HG03039 (cell line): Measurements from ENCODE around the gene ARHGEF2.

Experiments used
- ATAC-seq: cut with Tn5 transposase; IDR thresholded peaks from one replicate; pipeline ENCODE4 v1.9.1; 2021; ENCODE audit warnings: mild to moderate bottlenecking, moderate library complexity; ENCODE audit not compliant: unreplicated experiment

ARHGEF2 gene

DNA sequence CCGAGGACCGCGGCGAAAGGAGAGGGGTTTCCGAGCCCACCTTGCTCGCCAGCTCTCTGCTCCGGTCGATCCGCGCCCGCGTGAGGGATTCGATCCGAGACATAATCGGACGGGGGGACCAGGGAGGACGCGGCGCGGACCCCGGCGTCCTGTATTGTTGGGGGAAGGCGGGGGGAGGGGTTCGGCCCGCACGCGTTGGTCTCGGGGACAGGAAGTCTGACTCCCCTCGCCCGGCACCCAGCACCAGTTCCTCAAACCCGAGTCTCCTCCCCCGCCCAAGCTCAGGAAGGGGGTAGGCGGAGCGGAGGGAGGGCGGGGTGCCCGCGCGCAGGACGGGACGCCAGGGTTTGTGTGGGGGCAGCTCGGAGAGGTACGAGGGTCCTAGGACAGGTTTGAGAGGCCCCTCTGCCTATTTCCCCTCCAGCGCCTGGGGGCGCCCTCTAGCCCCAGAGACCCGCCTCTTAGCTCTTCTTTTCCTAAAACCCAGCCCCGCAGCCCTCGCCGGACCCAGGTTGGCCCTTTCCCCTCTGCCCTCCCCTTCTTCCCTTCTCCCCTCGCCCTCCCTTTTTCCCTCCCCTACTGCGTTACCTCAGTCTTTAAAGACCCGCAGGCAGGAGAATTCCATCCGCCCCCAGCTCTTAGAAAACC lies at the start of gene ARHGEF2:
ARHGEF2 (minus strand) TSS at position 223 of the 648 bp plus-strand sequence; CDS start at position 103, 120 bp downstream.
- peak; percentile 38 for ATAC-seq

DNA sequence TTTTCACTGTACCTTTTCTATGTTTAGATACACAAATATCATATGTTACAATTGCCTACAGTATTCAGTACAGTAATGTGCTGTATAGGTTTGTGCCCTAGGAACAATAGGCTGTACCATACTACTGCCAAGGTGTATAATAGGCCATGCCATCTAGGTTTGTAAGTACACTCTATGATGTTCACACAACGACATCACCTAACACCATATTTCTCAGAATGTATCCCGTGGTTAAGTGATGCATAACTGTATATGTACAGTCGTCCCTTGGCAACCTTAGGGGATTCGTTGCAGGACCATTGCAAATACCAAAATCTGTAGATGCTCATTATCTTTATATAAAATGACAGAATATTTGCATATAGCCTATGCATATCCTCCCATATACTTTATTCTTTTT lies 48.2 kb upstream of the ARHGEF2 start:
- no peak for ATAC-seq

DNA sequence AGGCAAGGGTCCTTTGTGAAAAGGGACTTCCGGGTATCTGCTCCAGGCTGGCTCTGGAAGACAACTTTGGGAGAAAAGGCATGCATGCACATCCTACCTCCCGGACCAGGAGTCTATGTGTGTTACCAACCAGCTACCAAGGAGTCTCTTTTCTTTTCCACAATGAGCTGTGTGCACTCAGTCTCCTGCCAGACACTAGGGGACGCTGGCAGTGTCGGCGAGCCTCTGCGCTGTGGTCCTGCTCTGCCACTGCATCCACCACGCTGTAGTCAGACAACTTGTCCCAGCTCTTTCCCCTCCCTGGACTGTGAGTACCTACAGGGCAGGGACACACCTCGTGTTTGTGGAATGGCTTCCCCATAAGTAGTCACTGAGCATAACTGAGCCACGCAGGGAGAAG lies 47.5 kb upstream of the ARHGEF2 start:
- no peak for ATAC-seq

- no peak for ATAC-seq
These were observed 46.5 kb upstream of the ARHGEF2 start for GRCh38 chr1:156024801-156025200.

GRCh38 chr1:156021954-156022353 lies 43.6 kb upstream of the ARHGEF2 start:
- no peak for ATAC-seq

DNA sequence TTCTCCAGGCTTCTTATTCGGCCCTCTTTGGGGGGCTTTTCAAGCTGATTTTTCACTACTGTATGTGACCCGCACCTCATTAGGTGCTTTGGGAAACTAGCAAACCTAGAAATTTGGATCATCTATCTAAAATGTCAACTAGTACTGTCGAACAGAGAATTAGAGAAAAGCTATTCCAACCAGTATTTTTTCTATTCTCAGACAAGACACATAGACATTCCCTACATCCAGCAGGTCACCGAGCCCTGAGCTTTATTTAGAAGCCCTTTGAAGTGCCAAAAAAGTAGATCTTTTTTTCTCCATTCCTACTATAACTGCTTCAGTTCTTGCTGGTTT lies 42.7 kb upstream of the ARHGEF2 start:
- ATAC-seq, result no peak

DNA sequence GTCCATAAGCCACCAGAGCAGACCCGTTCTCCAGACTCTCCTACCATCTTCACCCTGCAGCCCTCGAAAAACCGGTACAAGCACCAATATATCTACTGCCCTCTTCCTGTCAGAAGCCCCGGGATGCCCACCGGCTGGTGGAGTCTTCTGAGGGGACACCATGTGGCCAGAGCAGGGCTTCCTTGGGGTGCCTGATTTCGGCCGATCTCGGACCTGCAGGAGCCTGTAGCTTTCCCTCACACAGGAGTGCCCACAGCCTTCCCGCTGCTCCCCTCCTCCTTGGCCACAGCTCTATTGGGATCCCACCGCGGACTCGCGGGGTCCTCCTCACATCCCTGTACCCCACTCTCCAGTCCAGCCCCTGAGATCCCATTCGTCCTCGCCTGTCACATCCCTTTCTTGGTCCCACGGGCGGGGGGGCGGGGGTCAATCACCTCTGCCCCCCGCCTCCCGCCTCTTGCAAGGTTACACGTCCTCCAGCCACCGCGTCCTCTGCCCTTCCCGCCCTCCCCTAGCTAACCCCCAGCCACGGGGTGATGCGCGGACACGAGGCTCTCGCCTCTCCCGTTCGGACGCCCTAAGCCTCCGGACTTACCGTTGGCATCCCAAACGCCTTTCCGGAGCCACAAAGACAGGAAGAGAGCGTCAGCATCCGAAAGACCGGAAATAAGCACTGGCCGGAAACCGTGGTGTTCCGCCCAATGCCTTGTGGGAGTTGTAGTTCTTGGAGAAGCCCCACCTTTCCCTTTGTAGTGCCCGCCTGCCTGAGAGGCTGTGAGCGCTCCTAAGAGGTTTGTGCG lies 42.1 kb upstream of the ARHGEF2 start, which contains the start of gene SSR2:
SSR2 (minus strand) TSS at position 659 of the 800 bp plus-strand sequence. CDS start 784 bp downstream, outside the sequence.
- peak; percentile 95 for ATAC-seq

- ATAC-seq, result no peak
These were observed 41.6 kb upstream of the ARHGEF2 start for GRCh38 chr1:156019946-156020292.

DNA sequence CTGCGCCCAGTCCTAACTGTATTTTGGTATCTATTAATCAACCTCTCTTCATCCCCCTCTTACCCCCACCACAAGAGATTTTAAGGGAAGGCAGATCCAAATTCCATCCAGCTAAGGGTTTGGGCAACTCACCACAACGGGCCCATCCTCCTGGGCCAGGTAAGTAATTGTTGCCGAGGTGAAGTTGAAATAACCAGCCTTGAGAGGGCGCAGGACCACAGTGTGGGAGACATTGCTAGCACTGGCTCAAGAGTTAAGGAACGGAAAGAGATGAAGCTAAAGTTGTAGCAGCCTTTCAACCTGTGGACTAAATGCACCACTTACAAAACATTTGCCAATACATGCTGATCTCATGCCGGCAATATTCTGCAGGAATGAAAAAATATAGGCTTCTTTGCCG lies 36.5 kb upstream of the ARHGEF2 start:
- no peak for ATAC-seq

- no peak for ATAC-seq
These were observed 33.9 kb upstream of the ARHGEF2 start for GRCh38 chr1:156012051-156012817.

DNA sequence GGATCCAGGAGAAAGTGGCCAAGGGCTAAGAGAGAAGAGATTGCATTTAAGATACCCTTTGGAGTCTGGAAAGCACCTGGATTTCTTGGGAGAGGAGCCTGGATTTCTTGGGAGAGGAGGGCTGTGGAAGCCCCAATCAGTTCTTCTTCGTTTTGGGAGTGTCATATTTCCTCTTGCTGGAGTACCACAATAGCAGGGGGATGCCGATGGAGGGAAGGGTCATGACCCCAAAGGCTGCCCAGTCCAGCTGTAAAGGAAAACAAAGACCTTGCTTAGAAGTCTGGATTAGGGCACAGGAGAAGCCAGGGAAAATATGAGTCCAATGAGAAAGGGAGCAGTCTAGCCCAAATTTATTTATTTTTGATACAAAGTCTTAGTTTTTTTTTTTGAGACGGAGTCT lies 31.1 kb upstream of the ARHGEF2 start:
- no peak for ATAC-seq

DNA sequence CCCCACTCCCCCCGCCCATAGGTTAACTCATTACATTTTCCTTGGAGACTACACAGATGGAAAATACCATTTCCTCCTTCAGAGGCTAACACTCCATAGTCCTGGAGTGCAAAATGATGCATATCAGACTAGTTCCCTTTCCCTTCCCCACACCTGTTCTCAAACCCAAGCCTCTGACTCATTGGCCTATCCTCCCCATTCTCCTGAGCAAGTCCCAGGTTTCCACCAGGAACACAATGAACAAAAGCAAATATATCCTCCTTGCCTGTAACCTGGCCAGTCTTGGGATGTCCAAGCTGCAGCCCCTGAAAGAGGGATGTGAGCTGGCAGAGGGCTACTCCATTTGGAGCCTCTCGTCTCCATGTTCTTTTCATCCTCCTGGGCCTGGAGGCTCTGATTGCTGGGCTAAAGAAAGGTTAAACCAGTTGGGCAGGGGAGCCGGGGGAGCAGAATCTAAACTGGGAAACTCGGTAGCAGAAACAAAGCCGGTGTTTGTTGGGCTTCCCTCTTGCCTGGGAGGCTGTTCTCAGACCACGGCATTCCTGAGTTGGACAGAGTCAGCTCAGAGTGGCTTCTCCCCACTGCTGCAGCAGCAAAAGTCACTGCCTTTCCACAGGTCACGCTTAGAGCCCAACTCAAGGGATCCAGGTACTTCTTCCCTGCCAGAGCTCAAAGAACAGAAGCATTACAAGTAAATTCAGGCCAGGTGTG lies 28.5 kb upstream of the ARHGEF2 start:
- ATAC-seq, result no peak

- ATAC-seq, result no peak
These were observed 26.7 kb upstream of the ARHGEF2 start for GRCh38 chr1:156004843-156005584.

DNA sequence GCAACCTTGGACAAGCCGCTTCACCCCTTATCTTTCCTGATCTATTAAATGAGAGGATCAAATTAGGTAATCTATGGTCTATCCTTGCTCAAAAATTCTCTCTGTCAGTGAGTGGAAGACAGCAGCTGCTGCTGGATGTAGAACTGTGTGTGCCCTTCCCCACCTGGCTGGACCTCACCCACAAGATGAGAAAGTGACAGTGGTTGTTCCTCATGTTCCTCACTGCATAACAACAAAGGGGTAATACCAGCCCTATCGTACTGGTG lies 25.5 kb upstream of the ARHGEF2 start:
- no peak for ATAC-seq

DNA sequence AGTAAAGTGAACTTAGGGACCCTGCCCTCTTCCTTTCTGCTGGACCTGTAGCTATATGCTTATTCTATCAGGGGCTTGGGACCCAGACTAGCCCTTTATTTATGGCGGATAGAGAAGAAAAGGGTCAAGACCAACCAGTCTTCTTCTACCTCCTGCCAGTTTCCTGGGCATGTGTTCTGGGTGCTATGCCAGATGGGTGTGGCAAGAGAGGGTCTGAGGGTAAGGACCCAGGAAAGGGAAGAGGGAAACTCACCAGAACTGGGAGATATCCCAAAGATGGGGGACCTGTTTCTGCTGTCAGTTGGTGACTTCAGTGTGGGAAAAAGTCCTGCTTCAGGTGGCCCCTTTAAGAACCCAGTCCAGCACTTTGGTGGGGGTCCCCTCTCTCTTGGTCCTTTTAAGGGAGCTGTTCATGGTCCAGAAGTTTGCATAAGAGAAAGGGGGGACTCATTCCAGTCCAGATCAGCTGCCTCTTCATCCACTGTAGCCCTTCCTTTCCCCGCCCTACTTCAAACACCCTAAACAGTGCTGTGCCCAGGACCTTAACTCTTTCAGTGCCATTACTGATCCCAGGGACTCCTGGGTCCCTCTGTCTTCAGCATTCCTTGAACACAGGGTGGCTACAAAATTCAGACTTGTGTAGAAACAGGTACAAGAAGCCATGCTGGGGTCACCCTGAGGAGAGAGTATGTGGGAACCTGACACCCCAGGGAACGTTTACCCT lies 24.0 kb upstream of the ARHGEF2 start:
- no peak for ATAC-seq

DNA sequence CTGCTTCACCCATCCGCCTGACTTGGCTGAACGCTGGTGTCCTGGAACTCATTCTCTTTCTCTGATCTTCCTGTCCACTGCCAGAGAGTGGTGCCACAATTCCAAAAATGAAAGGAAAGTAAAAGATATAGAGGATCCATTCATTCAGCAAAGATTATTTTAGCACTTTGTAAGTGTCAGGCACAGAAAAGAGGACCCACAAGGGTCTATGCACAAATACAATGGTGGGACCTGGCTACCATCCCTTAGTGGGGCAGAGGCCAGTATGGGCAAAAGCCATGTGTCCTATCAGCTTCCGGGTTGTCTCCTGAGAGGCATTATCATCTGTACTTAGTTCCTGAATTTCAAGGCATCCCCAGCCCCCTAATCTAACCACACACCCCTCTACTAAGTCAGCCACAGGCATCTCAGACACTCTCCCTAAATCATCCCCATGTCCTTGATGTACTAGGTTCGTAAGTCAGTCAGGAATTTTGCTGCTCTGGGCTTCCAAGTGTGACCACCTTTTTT lies 23.4 kb upstream of the ARHGEF2 start:
- no peak for ATAC-seq

GRCh38 chr1:156001021-156001661 lies 22.8 kb upstream of the ARHGEF2 start:
- ATAC-seq, result no peak

DNA sequence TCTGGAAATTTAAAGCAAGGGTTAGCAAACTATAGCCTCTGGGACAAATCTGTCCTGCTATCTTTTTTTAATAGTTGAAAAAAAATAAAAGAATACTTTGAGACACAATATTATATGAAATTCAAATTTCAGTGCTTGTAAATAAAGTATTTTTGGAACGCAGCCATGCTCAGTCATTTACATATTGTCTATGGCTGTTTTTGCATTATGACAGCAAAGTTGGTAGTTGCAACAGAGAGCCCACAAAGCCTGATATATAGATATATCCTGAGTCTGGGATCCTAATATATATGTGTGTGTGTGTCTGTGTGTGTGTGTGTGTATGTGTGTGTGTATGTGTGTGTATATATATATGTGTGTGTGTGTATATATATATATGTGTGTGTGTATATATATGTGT lies 21.6 kb upstream of the ARHGEF2 start:
- no peak for ATAC-seq

GRCh38 chr1:155996166-155996565 lies 17.8 kb upstream of the ARHGEF2 start:
- no peak for ATAC-seq
